GM21423 (cell line): ENCODE results near the gene TTC5.
"Not testable (repeated sequence)": the region's sequence is repeated elsewhere in the genome, so short reads cannot be mapped to it uniquely, and the experiment has no call there.

Experiments
- ATAC-seq: cut with Tn5 transposase; IDR thresholded peaks from one replicate; pipeline ENCODE4 v1.9.1; 2021; ENCODE audit warnings: mild to moderate bottlenecking, moderate library complexity; ENCODE audit not compliant: unreplicated experiment

Gene TTC5

GRCh38 chr14:20305265-20306078, at the start of gene TTC5:
TTC5 (minus strand) TSS chr14:20305951; CDS start chr14:20305937, 14 bp downstream.
- ATAC-seq: peak; percentile 95

GRCh38 chr14:20350860-20351259, 45.1 kb upstream of the TTC5 start:
- ATAC-seq: no peak

DNA sequence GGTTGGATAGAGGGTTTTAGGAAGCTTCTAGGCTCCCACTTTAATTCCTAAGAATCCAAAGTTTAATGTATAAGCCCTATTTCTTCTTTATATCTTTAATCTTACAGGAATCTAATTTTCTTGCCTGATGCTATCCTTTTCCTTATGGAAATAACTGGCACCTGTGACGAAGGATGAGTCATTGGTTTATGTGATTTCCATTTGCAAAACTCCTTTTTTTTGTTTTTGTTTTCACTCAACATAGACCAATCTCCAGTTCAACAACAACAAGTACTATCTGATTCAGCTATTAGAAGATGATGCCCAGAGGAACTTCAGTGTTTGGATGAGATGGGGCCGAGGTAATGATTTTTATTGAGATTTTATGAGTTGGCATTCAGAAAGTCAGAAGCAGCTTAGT, 44.5 kb upstream of the TTC5 start:
- ATAC-seq: no peak

DNA sequence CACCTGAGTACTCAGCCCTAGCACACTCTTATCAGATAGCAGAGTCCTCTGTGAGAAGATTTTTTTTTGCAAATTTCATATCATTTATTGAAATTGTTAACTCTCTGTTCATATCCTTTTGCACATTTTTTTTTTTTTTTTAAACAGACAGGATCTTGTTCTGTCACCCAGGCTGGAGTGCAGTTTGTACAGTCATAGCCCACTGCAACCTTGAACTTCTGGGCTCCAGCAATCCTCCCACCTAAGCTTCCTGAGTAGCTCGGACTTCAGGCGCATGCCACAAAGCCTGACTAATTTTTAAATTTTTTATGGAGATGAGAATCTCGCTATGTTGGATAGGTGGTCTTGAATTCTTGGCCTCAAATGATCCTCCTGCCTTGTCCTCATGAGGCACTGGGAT, 42.0 kb upstream of the TTC5 start:
- ATAC-seq: no peak

GRCh38 chr14:20346713-20347112, 41.0 kb upstream of the TTC5 start:
- ATAC-seq: no peak

DNA sequence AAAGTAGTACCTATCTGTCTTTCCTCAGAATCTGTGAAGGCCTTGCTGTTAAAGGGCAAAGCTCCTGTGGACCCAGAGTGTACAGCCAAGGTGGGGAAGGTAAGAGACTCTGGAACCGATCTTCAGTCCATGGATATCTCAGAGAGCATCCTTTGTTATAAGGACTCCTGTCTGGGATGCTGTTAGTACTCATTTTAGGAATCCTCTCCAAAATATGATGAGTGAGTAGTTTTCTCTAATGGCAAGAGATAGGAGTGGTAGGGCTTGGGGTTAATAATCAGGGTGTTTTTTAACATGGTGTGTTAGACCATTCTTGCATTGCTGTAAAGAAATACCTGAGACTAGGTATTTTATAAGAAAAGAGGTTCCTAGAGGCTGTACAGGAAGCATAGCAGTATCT, 39.6 kb upstream of the TTC5 start:
- ATAC-seq: no peak

DNA sequence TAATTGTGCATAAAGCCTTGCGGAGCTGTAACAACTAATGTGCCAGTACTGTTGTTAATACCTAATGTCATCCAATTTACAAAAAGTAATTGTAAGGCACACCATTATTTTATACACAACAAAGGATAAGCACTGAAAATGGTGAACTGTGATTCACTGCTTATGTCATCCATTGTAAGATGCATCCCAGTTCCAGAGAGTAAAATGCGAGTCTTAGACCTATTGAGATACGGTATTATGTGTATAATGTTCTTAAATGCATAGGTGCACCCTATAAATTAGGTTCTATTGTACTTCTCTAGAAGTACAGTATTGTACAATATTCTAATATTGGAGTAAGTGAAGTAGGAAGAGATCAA, 38.1 kb upstream of the TTC5 start:
- no peak for ATAC-seq

- peak; percentile 92 for ATAC-seq
These were observed 37.5 kb upstream of the TTC5 start, which contains the start of gene PARP2 for GRCh38 chr14:20343092-20343861. PARP2 (plus strand) TSS chr14:20343635; CDS start chr14:20343642, 7 bp downstream.

DNA sequence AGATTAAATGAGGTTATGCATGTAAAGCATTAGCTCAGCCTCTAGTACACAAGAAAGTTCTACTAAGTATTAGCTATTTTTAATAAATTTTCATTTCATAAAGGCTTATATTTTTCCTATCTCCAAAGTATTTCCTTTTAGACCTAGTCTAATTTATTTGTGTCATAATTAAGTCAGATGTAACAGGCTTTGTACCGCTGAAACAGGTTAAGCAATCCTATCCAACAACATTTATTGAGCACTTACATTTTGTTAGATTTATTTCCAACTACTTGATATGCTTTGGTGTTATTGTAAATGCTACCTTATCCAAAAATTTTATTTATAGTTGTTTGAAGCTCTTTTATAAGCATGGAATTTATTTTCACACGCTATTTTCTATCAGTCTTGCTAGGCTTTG, 35.9 kb upstream of the TTC5 start:
- ATAC-seq: no peak

DNA sequence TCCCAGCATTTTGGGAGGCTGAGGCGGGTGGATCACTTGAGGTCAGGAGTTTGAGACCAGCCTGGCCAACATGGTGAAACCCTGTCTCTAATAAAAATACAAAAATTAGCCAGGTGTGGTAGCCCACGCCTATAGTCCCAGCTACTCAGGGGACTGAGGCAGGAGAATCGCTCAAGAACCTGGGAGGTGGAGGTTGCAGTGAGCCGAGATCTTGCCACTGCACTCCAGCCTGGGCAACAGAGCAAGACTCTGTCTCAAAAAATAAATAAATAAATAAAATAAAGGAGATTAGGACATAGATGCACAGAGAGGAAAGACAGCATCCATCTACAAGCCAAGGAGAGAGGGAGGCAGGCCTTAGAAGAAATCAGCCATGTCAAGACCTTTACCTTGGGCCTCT, 35.3 kb upstream of the TTC5 start:
- not testable (repeated sequence) for ATAC-seq

GRCh38 chr14:20334017-20334416, 28.3 kb upstream of the TTC5 start:
- no peak for ATAC-seq

DNA sequence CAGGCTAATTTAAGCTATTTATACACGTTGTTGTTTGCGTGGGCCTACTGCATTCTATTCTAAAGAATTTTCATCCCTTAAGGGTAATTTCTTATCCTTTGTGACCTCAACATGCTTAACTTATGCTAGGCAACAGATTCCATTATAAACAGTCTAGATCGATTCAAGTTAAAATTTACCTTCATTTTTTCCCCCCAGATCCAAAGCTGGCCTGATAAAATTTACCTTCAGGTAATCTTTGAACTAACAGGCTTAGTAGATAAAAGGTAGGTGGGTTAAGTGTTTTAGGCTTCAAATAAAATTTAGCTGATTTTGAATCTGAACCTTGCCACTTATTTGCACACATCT, 27.7 kb upstream of the TTC5 start:
- ATAC-seq: no peak

DNA sequence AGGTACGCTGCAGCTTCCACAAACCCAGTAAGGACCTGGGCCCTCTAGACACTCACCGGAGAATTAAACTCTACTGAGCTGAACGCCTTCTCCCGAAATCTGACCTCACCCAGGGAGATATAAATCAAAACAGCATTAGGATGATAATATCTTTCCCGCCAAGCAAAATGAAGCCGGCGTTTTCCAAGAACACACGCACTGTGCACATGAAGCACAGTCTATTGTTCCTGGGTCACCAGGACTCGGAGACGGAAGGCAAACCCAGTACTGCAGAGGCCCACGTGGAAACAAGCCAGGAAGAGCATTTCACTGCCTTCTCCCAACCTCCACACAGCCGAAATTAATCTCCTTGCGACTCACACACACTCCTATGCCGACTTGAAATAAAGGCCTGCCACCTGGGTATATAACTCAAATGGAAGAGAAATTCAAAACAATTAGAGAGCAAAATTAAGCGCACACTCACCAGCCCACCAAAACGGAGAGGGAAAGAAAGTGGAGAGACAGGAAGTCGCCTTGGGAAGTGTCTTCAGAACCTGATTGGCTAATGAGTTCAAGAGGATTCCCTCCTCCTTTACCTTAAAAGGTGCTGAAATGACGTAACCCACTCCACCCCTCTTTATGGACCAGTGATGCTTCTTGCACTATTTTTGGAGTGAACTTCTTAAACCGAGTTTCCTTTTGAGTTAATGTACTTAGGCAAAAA, 27.2 kb upstream of the TTC5 start, which contains the start of gene CCNB1IP1:
Gene CCNB1IP1, minus strand, starts transcription at position 492 of the 706 bp plus-strand sequence. CDS start 16,756 bp downstream, outside the sequence.
- peak; percentile 96 for ATAC-seq

- no peak for ATAC-seq
These were observed 26.7 kb upstream of the TTC5 start for GRCh38 chr14:20332431-20332787.

DNA sequence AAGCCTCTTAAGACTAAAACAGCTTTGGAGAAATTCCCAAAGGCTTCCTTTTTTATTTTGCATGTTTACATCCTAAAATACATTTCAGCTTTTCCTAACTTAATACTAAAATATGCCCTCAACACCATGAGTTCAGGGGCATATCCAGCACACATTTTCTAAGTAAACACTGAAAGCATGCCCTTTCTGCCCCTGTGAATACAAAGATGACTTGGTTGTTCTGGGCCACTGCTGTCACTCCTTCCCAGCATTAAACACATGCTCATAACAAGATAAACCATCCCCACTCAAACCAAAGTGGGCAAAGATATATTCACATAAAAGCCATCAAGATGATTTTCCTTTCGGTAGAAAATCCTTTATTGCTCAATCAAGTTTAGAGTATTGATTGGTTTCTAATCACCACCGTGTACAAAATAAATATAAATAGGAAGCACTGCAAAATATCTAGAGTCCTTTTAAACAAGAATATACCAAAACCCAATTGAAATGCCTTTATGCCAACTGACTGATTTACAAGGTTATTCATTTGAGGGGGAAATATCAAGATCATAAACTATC, 25.4 kb upstream of the TTC5 start:
- ATAC-seq: no peak

GRCh38 chr14:20329355-20329754, 23.6 kb upstream of the TTC5 start:
- no peak for ATAC-seq

GRCh38 chr14:20328705-20329104, 23.0 kb upstream of the TTC5 start:
- ATAC-seq: no peak

GRCh38 chr14:20327005-20327869, 21.5 kb upstream of the TTC5 start:
- ATAC-seq: peak; percentile 51

GRCh38 chr14:20317720-20318119, 12.0 kb upstream of the TTC5 start:
- ATAC-seq: no peak

DNA sequence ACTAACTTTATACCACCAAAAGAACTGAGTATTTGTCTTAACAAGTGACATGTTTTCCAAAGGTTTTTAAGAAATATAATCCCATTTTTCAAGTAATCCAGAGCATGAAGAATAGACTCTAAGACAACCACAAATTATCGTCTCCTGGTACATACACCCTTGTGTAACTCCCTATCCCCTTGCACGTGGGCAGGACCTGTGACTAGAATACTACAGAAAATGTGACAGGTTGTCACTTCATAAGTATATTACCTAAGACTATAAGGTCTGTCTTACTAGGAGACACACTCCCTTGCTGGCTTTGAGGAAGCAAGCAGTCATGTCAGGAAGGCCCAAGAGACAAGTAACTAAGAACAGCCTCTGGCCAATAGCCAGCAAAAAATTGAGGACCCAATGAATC, 8.3 kb upstream of the TTC5 start:
- ATAC-seq: no peak
